Activated T-helper 1 cell treated with anti-CD3 and anti-CD28 coated beads, Interleukin-2, amount 50 U/mL, for 16 hours (primary cell): Measurements from ENCODE around the gene SPACA4.
A peak's percentile ranks its signal among the peaks of the same experiment; 100 is the strongest.

Source experiments
- DNase-seq, 2 donors: peaks; one replicate each; pipeline ENCODE4 v3.0.0-alpha.2; 2020; ENCODE audit warnings: low read depth in 1 of 2, low spot score in 1 of 2

Gene SPACA4

DNA sequence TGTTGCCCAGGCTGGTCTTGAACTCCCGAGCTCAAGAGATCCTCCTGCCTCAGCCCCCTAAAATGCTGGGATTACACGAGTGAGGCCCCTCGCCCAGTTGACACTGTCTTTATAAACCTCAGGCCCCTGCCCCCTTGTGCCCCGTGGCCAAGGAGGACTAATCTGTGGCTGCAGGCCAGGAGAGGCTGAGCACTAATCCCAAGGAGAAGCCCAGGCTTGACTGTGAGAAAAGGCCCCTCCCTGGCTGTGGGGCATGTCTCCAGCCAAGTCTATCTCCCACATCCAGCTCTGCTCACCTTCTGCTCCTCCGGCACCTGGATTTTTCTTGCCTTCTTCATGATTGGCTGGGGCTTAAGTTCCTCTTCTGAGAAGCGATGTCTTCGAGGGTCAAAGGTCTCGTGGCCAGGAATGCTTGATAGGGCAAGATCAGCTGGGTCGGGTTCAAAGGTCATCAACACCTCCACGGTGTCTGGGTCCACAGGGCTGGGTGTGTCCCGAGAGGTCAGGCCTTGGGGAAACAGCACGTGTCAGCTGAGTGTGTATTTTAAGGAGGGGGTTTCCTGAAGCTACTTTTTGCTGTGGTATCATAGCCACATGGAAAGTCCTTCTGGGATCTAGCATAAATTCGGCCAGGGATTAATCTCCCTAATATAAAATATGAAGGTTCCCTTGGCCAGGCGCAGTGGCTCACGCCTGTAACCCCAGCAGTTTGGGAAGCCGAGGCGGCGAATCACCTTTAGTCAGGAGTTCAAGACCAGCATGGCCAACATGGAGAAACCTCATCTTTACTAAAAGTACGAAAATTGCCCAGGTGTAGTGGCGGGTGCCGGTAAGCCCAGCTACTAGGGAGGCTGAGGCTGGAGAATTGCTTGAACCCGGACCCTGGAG is 26.9 kb downstream of the SPACA4 start:
- DNase-seq: no peak

DNA sequence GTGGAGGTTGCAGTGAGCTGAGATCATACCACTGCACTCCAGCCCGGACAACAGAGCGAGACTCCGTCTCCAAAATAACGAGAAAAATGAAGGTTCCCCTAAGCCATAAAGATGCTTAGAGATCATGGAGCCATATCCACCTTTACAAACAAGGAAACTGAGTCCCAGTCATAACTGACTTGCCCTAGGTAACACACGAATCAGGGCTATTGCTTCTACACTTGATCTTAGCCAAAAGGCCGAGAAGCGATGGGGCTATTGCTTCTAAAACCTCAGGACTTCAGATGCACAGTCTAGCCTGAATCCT is 27.4 kb downstream of the SPACA4 start:
- DNase-seq: no peak

DNA sequence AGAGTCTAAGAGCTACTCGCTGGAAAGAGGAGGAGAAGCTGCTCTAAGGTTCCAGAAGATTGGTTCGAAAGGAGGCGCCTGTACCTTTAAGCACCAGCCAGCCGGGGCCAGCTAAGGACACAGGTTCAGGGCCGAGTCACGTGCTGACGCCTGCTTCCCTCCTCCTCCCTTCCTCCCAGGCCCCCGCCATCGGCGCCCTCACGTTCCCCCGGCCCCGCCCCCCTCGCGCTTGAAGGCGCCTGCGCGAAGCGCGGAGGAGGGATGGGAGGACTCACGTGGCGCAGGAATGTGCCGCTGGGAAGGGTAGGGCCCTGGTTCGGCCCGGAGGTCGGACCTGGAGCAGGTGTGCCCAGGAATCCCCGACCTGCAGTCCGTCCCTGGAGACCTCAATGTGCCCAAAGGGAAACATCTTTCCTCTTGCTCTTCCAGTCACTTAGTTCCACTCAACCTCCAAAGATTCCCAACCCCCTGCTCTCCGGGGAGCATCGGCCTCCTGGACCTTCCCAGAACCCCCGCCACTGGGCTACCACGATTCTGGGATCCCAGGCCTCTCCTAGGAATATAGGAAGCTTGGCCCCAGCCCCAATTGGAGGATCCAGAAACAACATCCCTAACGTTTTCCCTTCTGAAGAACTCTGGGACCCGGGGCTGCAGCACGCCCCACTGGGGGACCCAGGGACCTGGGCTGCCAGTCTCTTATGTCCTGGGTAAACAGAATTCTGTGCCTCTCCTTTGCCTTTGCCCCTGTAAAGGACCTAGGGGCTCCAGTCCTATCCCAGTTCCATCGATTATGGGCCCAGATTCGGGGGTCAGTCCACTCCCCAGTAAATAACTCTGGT is 28.1 kb downstream of the SPACA4 start:
- DNase-seq: peak; percentile 83 to 85

DNA sequence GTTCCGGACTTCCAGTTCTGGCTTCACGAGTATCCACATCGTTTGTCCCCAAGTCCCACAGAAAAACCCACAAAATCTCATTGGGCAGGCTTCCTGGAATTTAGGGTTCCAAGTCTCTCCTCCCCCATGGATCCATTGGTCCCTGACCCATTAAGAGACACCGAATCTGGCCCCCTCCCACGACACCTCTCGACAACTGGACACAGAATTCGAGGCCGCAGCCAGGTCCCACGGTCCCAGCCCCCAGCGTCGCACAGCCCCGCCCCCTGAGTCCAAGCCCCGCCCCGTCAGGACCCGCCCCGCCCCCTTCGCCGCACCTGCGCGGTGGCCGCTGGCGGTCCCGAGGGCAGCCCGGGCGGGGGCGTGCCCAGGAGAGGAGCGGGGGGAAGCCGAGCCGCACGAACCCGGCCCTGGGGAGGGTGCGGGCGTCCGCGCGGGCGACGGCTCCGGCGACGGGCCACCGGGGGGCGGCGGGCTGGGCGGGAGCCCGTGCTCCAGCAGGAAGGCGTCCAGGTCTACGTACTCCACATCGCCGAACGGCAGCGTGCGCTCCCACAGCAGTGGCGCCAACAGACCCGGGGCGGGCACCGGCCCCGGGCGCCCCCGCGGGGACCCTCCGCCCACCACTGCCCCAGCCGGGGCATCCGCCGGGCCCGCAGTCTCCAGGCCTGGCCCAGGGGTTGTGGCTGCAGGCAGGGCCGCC is 28.9 kb downstream of the SPACA4 start:
- peak; percentile 57 to 69 for DNase-seq

DNA sequence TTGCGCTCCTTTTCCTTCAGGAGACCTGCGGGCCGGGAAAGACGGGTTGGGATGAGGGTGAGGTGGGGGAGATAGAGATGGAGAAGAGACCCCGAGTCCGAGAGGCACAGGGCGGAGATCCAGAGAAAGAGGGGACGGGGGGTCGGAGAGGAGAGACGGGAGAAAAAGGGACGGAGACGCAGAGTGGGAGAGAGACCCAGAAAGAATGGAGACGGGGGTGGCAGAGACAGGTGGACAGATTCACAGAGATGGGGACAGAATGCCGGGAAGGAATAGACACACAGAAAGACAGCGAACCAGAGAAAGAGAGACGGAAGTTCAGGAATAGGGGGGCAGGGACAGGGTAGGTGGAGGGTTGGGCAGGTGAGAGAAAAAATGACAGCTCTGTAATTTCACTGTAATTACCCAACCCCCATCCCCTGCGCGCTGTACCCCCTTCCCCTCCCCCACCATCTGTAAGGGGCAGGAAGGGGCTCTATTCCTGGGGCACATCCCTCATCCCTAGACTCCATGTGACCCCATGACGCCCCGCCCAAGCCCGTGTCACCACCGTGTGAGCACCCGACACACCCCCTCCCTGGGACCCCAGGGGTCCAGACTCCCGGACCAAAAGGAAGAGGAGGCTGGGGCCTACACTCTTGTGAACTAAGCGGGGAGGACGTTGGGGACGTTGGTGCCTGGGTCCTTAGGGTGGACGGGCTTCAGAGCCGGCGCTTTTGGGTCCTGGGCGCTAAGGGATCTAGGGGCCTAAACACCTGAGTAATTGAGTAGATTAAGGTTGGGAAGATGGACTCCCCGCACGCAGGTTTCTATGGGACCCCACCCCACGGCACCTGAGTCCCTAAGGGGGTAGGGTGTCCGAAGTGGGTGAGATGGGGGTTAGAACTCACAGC is 29.7 kb downstream of the SPACA4 start:
- no peak for DNase-seq

DNA sequence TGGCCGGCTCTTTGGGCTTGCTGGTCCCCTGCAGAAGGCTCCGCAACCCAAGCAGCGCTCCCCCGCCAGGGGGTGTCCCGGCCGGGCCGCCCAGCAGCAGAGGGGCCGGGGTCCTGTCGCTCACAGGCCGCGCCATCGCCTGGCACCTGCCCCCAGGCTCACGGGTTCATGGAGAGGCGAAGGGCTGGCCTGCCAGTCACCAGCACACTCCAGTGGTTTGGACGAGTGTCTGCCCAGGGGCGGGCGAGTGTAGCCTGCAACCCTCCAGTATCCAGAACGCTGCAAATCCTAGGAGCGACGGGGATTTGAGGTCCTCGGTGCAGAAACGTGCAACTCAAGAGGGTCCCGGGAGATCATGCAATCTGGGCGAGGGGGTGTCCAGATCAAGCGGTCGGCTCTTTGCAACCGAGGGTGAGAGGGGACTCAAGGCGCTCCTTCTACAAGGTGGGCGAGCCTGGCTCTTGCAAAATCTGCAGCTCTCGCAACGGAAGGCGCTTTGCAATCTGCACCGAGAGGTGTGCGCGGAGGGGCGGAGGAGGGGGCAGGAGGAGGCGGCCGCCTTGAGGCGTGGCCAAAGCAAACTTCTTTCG is 30.4 kb downstream of the SPACA4 start, which contains the start of gene DBP:
Gene DBP, minus strand, starts transcription at position 521 of the 590 bp plus-strand sequence. Its CDS starts 385 bp downstream, at position 136.
- DNase-seq: no peak

DNA sequence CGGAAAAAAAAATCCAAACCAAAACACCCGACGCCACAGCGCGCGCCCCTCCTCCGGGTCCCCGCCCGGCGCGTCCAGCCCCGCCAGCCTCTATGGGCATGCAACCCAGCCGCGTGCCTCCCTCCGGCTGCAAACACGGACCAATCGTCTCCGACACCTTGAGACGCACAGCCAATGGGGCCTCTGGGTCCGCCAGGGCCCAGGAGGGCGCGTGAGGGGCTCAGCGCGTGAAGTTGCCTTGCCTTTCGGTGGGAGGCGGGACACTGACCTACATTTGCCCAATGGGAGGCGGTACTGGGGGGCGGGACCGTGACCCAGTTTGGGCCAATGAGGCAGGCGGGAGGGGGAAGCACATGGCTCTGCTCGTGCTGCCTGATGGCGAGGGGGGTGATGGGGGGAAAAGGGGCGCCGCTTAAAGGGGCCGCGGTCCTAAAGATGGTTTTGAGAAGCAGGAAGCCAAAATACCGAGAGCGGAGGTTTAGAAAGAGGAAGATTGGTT is 31.0 kb downstream of the SPACA4 start:
- DNase-seq: peak; percentile 99

DNA sequence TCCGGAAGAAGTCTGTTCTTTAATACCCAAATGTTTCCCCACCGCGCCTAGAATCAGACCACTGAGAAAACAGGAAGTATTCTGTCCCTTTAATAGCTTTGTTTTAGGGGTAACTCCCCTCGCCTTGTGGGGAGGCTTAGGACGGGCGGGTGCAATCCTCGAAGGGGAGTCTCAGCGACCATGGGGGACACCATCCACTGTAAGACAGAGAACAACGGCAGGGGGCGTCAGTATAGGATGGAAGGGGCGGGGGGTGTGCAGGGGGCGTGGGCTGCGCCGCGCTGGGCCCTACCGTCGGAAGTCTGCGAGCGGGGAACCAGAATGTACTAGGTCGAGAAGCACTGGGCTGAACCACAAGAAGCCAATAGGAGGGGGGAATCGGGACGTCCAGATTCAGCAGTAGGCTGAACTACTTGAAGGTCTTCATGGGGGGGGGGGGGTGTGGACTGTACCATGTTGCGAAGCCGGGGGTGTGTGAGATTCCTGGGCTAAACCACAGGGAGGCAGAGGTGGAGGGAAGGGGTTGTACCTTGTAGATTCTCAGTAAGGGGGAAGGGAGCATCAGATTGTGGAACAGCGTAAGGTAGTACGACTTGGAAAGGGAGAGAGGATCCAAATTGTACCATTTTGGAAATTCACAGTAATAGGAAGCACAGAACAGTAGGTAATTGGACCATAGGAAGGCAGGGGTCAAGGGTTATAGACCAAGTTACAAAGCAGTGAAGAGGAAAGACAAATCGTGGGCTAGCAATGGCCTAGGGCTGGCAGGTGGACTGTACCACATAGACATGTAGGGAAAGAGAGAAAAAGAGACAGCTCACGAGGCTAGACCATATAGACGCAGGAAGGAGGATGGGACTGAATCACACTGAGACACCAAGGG is 31.6 kb downstream of the SPACA4 start:
- DNase-seq: peak; percentile 59 to 71

DNA sequence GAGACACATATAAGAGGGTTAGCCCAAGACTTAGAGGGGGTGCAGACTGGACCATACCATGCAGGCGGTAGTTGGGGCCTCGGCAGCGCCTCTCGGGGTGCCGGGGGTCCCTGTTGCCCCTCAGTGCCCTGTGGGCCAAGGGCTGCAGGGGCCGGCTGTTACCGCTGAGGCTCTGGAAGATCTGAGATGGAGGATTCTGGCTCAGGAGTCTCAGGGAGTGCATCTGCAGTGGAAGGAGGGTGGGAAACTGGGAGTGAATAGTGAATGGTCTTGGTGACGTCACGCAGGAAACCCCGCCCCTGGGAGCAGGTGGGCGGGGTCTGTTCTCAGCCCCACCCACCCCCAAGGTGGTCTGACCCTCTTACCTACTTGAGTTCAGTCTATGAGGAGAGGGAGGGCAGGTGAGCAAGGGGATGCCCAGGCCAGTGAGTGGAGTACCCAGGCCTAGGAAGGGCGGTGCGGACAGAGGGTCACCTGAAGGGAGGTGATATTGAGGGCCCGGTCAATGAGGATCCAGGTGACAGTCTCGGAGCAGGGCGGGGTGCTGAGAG is 32.4 kb downstream of the SPACA4 start:
- DNase-seq: no peak

DNA sequence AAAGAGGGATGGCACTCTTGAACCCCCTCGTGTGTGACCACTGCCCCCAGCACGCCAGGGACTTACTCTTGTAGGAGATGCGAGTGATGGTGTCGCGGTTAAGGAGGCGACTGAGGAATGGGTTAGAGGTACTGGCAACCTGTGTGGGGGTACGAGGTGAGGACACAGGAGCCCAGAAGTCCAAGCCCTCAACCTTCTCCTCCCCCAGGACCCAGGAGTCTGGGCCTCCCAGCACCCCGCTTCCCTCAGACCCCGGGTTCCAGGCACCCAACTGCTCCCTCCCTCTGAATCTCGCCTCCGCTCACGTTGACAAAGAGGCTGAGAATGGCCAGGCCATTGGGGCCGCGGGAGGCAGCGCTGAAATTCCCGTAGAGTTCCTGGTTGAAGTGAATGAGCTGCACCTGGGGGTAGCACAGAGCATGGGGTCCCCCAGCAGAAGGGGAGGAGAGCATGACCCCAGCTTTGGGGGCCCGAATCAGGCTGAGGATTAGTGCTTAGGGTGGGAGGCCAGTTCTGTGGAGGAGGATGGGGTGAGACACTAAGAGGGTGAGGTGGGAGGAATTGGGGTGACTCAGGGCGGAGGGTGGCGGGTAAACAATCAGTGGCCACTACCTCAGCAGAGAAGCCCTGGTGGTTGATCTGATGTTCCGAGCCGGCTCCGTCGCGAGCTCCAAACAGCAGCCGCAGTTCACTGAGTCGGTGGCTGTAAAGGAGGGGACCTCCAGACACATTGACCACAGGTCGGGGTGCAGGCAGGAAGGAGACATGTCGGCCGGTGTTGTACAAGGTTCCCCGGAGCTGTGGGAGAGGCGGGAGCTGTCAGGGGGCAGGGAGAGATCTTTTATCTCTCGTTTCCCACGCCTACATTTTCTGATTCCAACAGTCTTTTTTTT is 33.2 kb downstream of the SPACA4 start:
- DNase-seq: no peak

DNA sequence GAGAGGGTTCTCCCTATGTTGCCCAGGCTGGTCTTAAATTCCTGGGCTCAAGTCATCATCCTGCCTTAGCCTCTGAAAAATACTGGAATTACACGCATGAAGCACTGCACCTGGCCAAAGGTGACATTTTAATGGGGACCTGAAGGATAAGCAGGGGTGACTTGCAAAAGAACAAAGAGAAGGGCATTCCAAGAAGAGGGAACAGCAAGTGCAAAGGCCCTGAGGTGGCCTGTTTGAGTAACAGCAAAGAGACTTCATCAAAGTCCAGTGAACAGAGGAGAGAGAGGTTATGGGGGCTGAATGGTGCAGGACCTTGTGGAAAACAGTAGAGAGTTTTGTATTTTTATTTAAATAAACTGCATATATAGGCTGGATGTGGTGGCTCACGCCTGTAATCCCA is 35.3 kb downstream of the SPACA4 start:
- DNase-seq: no peak

DNA sequence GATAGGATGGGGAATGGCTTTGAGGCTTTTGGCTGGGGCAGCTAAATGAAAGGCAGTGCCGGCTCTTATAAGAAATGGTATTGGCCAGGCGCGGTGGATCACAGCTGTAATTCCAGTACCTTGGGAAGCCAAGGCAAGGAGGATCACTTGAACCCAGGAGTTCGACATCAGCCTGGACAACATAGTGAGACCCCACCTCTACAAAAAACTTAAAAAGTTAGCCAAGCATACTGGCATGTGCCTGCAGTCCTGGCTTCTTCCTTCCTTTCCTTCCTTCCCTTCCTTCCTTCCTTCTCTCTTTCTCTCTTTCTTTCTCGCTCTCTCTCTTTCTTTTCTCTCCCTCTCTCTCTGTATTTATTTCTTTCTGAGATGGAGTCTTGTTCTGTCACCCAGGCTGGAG is 36.3 kb downstream of the SPACA4 start:
- DNase-seq: no peak

DNA sequence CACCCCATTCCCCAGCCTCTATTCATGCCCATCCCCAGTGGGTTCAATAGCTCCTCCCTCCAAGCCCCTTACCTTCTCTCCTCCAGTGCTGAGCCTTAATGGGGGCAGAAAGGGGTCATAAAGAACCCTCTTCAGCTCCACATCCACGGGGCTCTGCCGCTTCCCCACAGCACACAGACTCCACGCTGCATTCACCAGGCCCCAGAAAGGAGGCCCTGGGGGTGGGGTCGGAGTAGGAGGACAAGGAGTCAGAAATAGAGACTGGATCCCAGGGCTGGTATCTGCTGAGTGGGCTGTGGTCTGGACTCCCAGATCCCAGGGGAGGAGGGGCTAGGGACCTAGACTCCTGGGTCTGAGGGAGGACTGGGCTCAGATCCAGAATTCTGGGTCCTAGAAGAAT is 37.8 kb downstream of the SPACA4 start:
- DNase-seq: no peak

DNA sequence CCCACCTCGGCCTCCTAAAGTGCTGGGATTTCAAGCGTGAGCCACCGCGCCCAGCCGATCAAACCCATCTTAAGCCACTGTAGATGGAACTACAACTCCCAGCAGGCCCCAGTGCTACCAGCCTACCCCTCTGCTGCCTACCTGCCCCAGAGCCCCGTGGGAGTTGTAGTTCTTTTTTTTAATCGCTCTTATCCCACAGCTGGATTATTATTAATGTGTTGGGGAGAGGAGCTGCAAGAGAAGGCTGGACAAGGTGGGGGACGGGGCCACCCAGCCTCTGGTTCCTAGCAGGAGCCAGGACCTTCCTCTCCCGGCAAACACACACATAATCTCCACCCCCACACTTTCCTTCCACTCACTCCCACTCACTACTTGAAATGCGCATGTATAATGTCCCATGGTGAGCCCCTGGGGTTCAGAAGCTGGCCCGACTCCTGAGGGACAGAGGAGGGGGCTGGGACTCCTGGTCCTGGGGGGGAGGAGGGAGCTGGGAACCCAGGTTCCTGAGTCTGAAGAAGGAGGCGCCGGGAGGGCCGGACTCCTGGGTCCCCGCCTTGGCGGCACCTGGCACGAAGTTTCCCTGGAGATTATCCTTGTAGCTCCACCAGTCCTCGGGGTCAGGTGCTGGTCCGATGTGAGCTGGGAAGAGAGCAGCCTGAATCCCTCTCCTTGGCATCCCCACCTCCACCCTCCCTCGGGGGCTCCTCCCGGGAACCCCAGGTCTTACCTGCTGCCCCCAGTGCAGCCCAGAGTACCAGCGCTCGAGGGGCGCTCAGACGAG is 38.5 kb downstream of the SPACA4 start:
- peak; percentile 37 to 58 for DNase-seq

DNA sequence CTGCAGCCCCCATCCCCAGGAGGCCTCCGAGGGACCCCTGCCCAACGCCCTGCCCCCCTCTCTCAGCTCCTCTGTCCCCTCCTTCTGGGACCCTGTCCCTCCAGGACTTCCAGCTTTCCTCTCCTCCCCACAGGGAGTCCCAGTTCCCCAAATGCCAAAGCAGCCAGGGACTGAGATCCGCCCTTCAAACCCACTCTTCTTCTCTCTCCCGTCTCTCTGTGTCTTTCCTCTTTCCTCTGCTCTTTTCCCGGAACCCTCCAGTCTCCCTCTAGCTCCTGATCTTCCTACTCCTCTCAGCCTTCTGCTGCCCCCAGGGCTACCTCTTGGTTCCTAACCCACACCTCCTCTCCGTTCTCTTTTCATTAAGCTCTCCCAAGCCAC is 39.1 kb downstream of the SPACA4 start:
- no peak for DNase-seq

DNA sequence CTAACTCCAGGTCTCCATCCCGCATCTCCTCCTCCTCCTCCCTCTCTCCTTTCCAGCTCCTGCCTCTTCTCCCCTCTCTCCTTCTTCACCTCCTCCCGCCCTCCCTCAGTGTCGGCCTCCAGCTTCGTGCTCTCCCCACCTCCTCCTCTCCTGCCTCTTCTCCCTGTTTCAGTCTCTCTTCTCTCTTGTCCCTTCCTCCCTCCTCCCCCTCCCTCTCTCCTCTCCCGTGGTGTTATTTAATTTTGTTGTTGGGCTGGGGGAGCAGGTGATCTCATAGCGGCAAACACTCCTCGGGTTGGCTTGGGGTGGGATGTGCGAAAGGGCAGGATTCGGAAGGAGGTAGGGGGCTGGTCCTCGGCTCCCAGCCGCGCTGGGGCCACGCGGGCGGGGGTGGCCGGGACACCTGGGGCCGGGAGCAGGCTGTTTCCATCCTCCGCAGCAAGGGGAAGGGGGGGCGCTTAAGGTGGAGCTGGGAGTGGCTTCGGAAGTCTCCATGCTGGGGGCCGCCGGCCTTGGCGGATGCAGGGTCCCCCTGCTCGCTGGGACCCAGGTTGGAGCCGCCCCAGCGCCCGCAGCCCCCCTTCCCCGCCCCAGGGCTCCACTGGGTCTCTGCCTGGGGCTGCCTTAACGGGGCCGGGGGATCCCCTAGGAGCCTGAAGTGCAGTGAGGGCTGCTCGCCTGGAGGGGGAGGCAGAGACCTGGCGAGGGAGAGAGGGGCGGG is 39.6 kb downstream of the SPACA4 start, which contains the start of gene CA11:
Gene CA11, minus strand, starts transcription at position 187 of the 721 bp plus-strand sequence. CDS start 555 bp downstream, outside the sequence.
- DNase-seq: peak; percentile 84 to 87
